H9 (cell line): ENCODE results near the gene LDLRAD4. TPM values are rescaled to one million over a fixed set of nuclear protein-coding genes. Genes with fewer than 3 reads are reported as not detected.

Source experiments
- DNase-seq: peaks from one replicate; pipeline ENCODE4 v3.0.0-alpha.2; 2017
- H2AFZ ChIP-seq: one replicate; pipeline ENCODE4 v1.6.1; 2013; ENCODE audit warnings: mild to moderate bottlenecking, low read length, control low read depth, moderate library complexity
- H2AK5ac ChIP-seq: 2 replicates; pipeline ENCODE4 v1.6.1; 2013; ENCODE audit warnings: low read length, control low read depth, mixed read lengths; ENCODE audit not compliant: insufficient read length
- H2BK120ac ChIP-seq: one replicate; pipeline ENCODE4 v1.6.1; 2013; ENCODE audit warnings: low read depth, mild to moderate bottlenecking, low read length, control low read depth, inconsistent platforms; ENCODE audit not compliant: poor library complexity, severe bottlenecking
- H2BK12ac ChIP-seq: 2 replicates; pipeline ENCODE4 v1.6.1; 2013; ENCODE audit warnings: low read length, control low read depth, mixed read lengths, low read depth; ENCODE audit not compliant: insufficient read length
- H2BK15ac ChIP-seq: 2 replicates; pipeline ENCODE4 v1.6.1; 2013; ENCODE audit warnings: low read depth, low read length, control low read depth
- H2BK20ac ChIP-seq: one replicate; pipeline ENCODE4 v1.6.1; 2013; ENCODE audit warnings: low read depth, mild to moderate bottlenecking, low read length, control low read depth, inconsistent platforms; ENCODE audit not compliant: poor library complexity, severe bottlenecking
- H2BK5ac ChIP-seq: 2 replicates; pipeline ENCODE4 v1.6.1; 2013; ENCODE audit warnings: low read length, control low read depth, mixed read lengths; ENCODE audit not compliant: insufficient read length
- H3K14ac ChIP-seq: 2 replicates; pipeline ENCODE4 v1.6.1; 2013; ENCODE audit warnings: low read length, control low read depth; ENCODE audit not compliant: insufficient read depth
- H3K18ac ChIP-seq: 2 replicates; pipeline ENCODE4 v1.6.1; 2013; ENCODE audit warnings: low read depth, mild to moderate bottlenecking, mixed read lengths, low read length, control low read depth; ENCODE audit not compliant: insufficient read length
- H3K23ac ChIP-seq: 2 replicates; pipeline ENCODE4 v1.6.1; 2013; ENCODE audit warnings: low read length, control low read depth, mixed read lengths, low read depth; ENCODE audit not compliant: insufficient read length
- H3K23me2 ChIP-seq: 2 replicates; pipeline ENCODE4 v1.6.1; 2013; ENCODE audit warnings: low read depth, mild to moderate bottlenecking, mixed read lengths, low read length, control low read depth; ENCODE audit not compliant: insufficient read length, poor library complexity, severe bottlenecking
- H3K27ac ChIP-seq: 2 replicates; pipeline ENCODE4 v1.5.1; 2013; ENCODE audit warnings: low read length, control low read depth, mixed read lengths, low read depth; ENCODE audit not compliant: insufficient read length
- H3K27me3 ChIP-seq: 2 replicates; pipeline ENCODE4 v1.6.1; 2013; ENCODE audit warnings: low read length, control low read depth, inconsistent platforms; ENCODE audit not compliant: insufficient read depth
- H3K4ac ChIP-seq: 2 replicates; pipeline ENCODE4 v1.6.1; 2013; ENCODE audit warnings: low read depth, mild to moderate bottlenecking, control low read depth, inconsistent platforms, low read length, moderate library complexity
- H3K4me1 ChIP-seq: 2 replicates; pipeline ENCODE4 v1.6.1; 2013; ENCODE audit warnings: low read length, control low read depth, inconsistent platforms; ENCODE audit not compliant: insufficient read depth
- H3K4me2 ChIP-seq: 2 replicates; pipeline ENCODE4 v1.6.1; 2013; ENCODE audit warnings: low read length, control low read depth, mixed read lengths; ENCODE audit not compliant: insufficient read length, insufficient read depth
- H3K56ac ChIP-seq: 2 replicates; pipeline ENCODE4 v1.6.1; 2013; ENCODE audit warnings: low read depth, mild to moderate bottlenecking, mixed read lengths, low read length, control low read depth; ENCODE audit not compliant: insufficient read length
- H3K79me1 ChIP-seq: 2 replicates; pipeline ENCODE4 v1.6.1; 2013; ENCODE audit warnings: low read depth, mild to moderate bottlenecking, moderate library complexity, low read length, control low read depth, inconsistent platforms; ENCODE audit not compliant: insufficient read depth, poor library complexity, severe bottlenecking
- H3K79me2 ChIP-seq: 2 replicates; pipeline ENCODE4 v1.6.1; 2013; ENCODE audit warnings: low read length, control low read depth, inconsistent platforms; ENCODE audit not compliant: insufficient read depth
- H3K9ac ChIP-seq: 2 replicates; pipeline ENCODE4 v1.6.1; 2013; ENCODE audit warnings: low read length, control low read depth, mixed read lengths; ENCODE audit not compliant: insufficient read length; ENCODE audit errors: extremely low read depth
- H3K9me3 ChIP-seq: one replicate; pipeline ENCODE4 v1.6.1; 2013; ENCODE audit warnings: low read depth, low read length, inconsistent platforms; ENCODE audit not compliant: control insufficient read depth
- H3T11ph ChIP-seq: one replicate; pipeline ENCODE4 v1.6.1; 2013; ENCODE audit warnings: mild to moderate bottlenecking, low read length, control low read depth, inconsistent platforms
- H4K20me1 ChIP-seq: one replicate; pipeline ENCODE4 v1.6.1; 2013; ENCODE audit not compliant: control insufficient read depth, insufficient read length, insufficient read depth
- H4K5ac ChIP-seq: 2 replicates; pipeline ENCODE4 v1.6.1; 2013; ENCODE audit warnings: low read depth, mild to moderate bottlenecking, mixed read lengths, low read length, control low read depth; ENCODE audit not compliant: insufficient read length
- H4K8ac ChIP-seq: replicated peaks from 2 replicates; pipeline ENCODE4 v1.6.1; 2013; ENCODE audit warnings: low read length, control low read depth, mixed read lengths, low read depth; ENCODE audit not compliant: insufficient read length
- H4K91ac ChIP-seq: 2 replicates; pipeline ENCODE4 v1.6.1; 2013; ENCODE audit warnings: low read depth, mild to moderate bottlenecking, moderate library complexity, mixed read lengths, low read length, control low read depth; ENCODE audit not compliant: insufficient read length
- H3K27ac Mint-ChIP-seq, 3 experiments: 2 replicates in 2 of 3; 3 replicates in 1 of 3; pipeline ENCODE4 v1.8.0; 2020 to 2021; ENCODE audit warnings: mixed read lengths in 3 of 3, mild to moderate bottlenecking in 1 of 3, moderate library complexity in 1 of 3
- H3K27me3 Mint-ChIP-seq: 2 replicates; pipeline ENCODE4 v1.8.0; 2021; ENCODE audit warnings: low read depth, mild to moderate bottlenecking, moderate library complexity, mixed read lengths
- H3K36me3 Mint-ChIP-seq, 3 experiments: 2 replicates in 2 of 3; 3 replicates in 1 of 3; pipeline ENCODE4 v1.8.0; 2020 to 2021; ENCODE audit warnings: low read depth in 3 of 3, mixed read lengths in 3 of 3; ENCODE audit not compliant: insufficient read depth in 1 of 3
- H3K4me1 Mint-ChIP-seq, 2 experiments: 2 replicates each; pipeline ENCODE4 v1.8.0; 2020; ENCODE audit warnings: mixed read lengths in 2 of 2
- H3K4me3 Mint-ChIP-seq, 2 experiments: 2 replicates in 1 of 2; 3 replicates in 1 of 2; pipeline ENCODE4 v1.8.0; 2020 to 2021; ENCODE audit warnings: mild to moderate bottlenecking in 2 of 2, mixed read lengths in 2 of 2, moderate library complexity in 1 of 2
- H3K9me3 Mint-ChIP-seq, 2 experiments: 2 replicates in 1 of 2; 3 replicates in 1 of 2; pipeline ENCODE4 v1.8.0; 2020; ENCODE audit warnings: mild to moderate bottlenecking in 2 of 2, mixed read lengths in 2 of 2, moderate library complexity in 1 of 2
- CTCF ChIP-seq: fragments of 200-600 bp; sonication (generic); conservative IDR thresholded peaks from 3 replicates; pipeline ENCODE4 v1.8.0; 2021; ENCODE audit warnings: antibody characterized with exemption, mild to moderate bottlenecking
- WGBS: extraction: QIAGEN DNeasy Blood & Tissue Kit; methylation state at CpG from one replicate; pipeline ENCODE4 v1.1.7; 2013; ENCODE audit warnings: missing lambda C conversion rate, low lambda C conversion rate, mixed read lengths; ENCODE audit not compliant: insufficient read length; ENCODE audit errors: extremely low coverage; 5-methylcytosine and 5-hydroxymethylcytosine counted together
- total RNA-seq: library from RNA; stranded (reverse); gene quantifications from 2 replicates; pipeline ENCODE4 v1.2.1, GENCODE V29; 2021

Gene LDLRAD4
- total RNA-seq, 1 experiment from 2014 or later: 3.9 TPM

GRCh38 chr18:13272416-13272815 is 53.9 kb downstream of the LDLRAD4 start:
- no peak overlapping the region for H3K9ac ChIP-seq
- no peaks in the 10 kb centered on the region for H3K9me3 ChIP-seq
- H4K8ac ChIP-seq: no peak overlapping the region
- H3K4me3 Mint-ChIP-seq: no peak overlapping the region
- H3K4ac ChIP-seq: no peak overlapping the region
- no peak overlapping the region for H2BK120ac ChIP-seq
- H2BK5ac ChIP-seq: no peak overlapping the region
- no peak overlapping the region for H3K23ac ChIP-seq
- H3K23me2 ChIP-seq: no peaks in the 10 kb centered on the region
- no peak overlapping the region for H2BK12ac ChIP-seq
- no peak for DNase-seq
- no peak overlapping the region for H2AK5ac ChIP-seq
- H3K27ac ChIP-seq: no peak overlapping the region
- no peak overlapping the region for H3K4me2 ChIP-seq
- peaks cover 32 to 39% of the 10 kb centered on the region in 2 experiments for H3K4me1 Mint-ChIP-seq
- peak overlapping the region in 1 of 3 experiments; percentile 50; a peak in 1 of 7 replicates for H3K27ac Mint-ChIP-seq
- H4K5ac ChIP-seq: no peak overlapping the region
- no peak overlapping the region for H3K18ac ChIP-seq
- H2BK15ac ChIP-seq: no peak overlapping the region
- WGBS: no CpG with 5 or more reads among the region's 14 CpGs
- no peak overlapping the region for H4K91ac ChIP-seq
- no peaks in the 10 kb centered on the region for H3K79me2 ChIP-seq
- no peaks in the 10 kb centered on the region for H3K36me3 Mint-ChIP-seq
- 0 out of 2 replicates have a peak, but pooled peaks cover 2% of the 10 kb centered on the region for H3K4me1 ChIP-seq
- H4K20me1 ChIP-seq: no peaks in the 10 kb centered on the region
- peaks cover 48% of the 10 kb centered on the region for H3K27me3 Mint-ChIP-seq
- no peaks in the 10 kb centered on the region for H3K9me3 Mint-ChIP-seq
- H3K56ac ChIP-seq: no peak overlapping the region
- no peak for TF ChIP-seq CTCF
- no peaks in the 10 kb centered on the region for H3K79me1 ChIP-seq
- no peak overlapping the region for H3K14ac ChIP-seq
- no peak overlapping the region for H2BK20ac ChIP-seq
- H3K27me3 ChIP-seq: no peaks in the 10 kb centered on the region
- no peak overlapping the region for H3T11ph ChIP-seq
- H2AFZ ChIP-seq: no peak overlapping the region
